NCI-H128 (cell line): ENCODE measurements around the gene GPC3.

Experiments used
- DNase-seq: peaks from one replicate; lab custom pipeline; 2025; ENCODE audit not compliant: unreplicated experiment; lab: John Stamatoyannopoulos, UW

The GPC3 gene

DNA sequence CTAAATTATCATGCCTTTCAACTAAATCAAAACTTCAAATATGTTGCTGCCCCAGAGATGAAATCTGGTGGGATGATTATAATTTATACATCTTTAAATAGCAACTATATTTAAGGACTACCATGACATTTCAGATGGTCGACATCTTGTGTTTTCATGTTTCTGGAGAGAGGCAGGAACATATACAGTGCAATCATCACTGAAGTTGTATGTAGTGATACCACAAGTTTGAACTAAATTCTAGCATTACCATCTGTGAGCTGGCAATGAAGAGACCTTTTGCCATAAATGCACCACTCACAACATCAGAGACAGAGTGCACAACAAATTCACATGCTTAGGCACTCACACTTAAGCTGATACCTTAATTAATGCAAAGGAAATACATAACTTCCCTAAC lies 373.7 kb downstream of the GPC3 start:
- no peak for DNase-seq

DNA sequence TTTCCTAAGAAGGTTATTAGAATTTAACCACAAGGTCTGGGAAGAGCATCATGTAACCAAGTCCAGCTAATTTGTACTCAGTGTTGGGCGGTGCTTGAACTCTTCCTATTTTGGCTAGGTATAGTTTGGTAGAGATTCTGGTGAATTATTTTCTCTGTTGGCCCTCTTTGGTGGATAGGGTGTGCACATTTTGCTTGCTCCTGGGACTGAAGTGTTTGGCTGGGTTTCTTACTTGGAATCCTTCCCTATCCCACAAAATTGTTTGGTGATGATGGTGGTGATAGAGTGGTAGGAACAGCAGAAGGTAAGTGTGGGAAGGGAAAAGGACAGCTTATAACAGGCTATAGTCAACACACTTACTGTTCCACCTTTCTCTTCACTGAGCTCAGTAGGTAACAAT lies 375.3 kb downstream of the GPC3 start:
- DNase-seq: no peak

DNA sequence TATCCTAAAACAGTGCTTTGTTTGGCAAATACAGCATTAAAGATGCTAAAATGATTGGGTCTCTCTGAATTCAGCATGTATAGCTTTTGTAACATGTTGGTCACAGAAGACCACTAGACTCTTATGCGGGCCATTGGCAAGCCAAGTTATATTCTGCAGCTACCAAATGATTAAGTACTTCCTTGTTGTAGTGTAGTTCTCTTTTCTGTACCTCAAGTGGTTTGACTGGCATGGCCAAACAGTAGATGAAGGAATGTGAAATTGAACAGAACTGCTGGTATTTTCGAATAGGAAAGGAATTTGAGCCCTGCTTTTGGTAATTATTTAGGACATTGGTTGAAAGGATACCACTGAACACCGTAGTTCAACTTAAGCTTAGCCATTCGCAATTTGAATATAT lies 376.2 kb downstream of the GPC3 start:
- DNase-seq: no peak

DNA sequence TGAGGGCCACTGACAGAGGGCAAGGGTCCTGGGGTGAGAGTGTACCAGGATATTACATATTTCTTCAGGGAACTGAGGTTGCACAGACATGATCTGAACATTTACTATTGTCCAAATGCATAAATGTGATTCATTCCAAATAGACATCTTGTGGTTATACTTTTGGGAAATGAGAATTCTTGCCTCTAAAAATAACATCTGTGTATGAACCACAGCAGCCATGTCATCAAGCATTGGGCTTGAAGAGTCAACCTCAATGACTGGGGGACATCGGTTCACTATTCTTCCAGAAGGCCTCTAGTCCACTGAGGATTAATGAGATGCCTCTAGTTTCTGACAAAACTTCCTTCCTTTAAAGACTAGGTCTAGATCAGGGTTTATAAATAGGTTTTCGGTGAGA lies 377.0 kb downstream of the GPC3 start:
- DNase-seq: no peak

DNA sequence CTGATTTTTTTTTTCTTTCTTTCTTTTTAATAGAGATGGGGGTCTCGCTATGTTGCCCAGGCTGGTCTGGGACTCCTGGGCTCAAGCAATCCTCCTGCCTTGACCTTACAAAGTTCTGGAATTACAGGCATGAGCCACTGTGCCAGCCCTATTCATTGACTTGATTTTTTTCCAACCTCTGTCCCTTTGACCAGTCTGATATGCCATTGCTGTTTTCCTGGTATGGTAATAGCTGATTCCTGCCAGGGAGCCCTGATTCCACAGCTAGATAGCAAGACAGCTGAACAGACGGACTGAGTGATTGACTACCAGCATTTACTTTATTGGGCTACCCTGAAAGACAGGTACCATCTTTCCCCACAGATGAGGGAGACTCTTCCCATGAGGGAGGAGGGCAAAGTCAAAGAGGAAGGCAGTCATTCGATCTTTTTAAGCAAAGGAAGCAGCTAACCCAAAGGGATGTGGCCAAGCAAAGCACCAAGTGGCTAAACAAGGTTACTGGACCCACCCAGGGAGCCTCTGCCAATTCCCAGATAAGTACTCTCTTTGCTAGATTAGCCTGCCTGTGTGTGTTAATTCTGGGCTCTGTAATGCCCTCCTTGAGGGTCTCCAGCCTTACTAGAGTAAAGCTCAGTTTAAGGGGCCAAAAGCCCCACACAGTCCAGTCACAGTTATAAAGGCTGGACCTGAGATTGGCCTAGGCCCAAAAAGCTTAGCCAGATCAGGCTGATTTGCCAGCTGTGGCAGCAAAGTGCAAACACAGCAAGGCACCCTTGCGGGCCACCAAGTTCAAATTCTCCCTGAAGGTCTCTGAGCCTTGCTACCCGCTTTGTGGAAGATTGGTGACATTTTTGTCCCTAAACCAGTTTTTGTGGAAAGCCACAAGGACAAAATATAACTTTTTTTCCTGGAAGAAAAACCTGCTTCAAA lies 377.7 kb downstream of the GPC3 start:
- DNase-seq: no peak

DNA sequence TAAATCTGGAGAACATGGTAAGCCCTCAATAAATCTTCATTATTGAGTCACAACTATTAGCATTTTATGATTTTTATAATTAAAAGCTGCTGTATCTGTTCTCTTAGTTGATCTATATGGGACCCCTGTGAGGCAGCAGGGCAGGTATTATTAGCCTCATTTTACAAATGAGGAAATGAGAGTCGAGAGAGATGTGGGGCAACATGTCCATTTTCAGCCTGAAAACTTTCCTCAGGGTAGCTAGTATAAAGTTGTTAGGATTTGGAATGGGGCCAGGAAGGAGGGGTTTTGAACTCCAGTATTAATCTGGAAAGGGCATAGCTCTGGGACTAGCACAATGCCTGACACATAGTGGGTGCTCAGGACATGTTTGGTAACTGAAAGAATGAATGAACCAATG lies 378.4 kb downstream of the GPC3 start:
- DNase-seq: no peak

DNA sequence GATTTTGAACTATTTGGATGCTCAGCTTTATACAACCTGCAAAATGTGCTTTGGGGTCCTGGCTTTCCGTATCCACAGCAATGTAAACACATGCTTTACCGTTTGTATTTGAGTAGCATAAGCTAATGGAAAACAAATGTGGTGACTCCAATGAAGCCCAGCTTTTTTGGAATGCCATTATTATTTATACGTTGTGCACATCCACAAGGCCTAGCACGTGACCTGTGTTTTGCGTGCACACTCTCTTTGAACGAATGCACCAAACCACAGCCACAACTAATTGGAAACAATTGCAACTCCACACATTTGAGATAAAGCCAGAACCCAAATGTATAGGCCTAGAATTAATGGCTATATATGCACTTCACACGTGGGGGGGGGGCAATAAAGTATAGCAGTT lies 380.6 kb downstream of the GPC3 start:
- DNase-seq: no peak

DNA sequence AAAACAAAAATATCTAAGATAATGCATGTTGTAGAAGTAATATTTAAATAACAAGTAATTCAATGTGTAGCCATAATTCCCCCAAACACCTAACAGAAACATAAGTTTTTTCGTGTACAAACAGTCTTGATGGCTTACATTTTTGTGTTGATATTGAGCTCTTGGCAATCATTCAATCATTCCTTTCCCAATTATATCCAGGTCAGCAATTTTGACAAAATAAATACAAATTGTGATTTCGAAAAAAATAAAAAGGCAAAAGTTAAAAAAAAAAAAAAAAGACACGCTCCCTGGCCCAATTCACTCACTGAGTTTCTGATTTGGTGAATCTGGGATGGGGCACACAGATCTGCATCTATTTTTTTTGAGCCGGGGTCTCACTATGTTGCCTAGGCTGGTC lies 382.5 kb downstream of the GPC3 start:
- no peak for DNase-seq

DNA sequence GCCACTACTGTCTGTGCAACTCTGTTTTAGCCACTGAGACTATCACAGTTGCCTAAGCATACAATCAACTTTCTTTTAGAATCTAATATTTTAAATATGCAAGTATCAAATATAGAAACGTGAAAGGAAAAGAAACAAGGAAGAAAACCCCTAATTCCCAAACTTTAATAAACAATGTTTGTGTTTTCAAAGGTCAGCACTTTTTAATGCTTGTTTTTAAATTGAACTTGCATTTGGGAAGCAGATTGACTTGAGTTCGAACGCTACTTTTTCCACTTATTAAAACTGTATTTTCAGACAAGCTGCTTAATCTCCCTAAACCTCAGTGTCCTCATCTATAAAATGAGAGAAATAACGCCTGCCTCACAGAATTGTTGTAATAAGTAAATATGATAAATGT lies 384.3 kb downstream of the GPC3 start:
- DNase-seq: no peak

DNA sequence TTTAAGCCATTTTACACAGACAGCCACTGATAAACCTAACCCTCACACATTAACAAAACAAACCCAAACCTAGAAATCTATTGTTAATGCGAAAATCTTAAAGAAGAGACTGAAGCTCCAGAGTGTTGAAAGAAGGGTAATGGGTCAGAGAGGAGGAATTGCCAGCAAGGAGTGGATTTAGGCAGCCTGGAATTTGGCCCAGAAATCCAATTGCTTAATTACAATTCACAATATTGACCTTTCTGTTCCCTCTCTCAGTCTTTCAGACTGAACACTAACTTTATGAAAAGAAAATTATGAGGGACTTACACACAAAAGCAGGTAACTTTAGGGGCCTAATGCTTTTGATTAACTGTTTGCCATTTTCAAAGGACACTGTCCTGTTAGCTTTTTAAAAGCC lies 384.9 kb downstream of the GPC3 start:
- DNase-seq: no peak

DNA sequence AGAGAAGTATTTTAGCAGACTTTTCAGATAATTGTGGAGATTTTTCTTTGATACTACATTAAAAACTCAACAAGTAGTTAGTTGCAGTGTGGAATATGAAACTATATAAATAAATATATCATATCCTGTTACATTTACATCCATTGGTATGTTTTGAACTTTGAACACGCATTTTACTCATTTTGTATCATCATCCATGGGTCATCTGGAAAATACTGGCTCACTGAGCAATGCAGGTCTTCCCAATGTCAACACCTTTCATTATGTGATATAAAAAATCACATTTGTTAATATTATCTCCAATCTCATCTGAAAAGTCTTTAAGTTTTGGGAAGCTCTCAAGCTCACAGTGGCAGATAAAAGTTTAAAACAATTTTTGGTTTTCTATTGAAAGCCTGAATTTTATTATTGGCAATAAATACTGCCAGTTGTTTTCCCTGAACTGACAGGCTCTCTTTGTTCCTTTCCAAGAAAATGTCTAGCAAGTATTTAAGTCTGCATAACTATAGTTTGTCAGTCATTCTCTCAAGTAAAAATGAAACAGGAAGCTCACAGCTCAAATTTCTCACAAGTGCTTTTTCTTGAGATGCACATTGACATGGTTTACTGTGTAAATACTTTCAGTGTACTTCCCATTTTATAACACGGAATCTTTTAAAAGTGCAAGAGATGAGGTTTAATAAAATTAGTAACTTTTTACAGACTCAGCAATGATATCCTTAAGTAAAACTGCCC lies 386.6 kb downstream of the GPC3 start:
- no peak for DNase-seq

DNA sequence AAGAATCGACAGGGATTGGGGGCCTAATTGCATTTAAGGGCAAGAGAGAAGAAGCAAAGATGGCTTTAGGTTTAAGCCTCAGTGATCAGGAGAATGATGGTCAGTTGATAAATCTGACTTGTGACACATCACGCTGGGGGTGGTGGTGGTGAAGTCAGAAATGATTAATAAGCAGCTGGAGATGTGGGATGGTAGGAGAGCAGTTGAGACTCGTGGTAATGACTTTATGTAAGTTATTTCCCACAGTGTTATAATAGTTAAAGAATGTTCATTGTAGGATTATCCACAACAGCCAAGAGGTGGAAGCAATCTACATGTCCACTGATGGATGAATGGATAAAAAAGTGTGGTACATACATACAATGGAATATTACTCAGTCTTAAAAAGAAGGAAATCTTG lies 391.2 kb downstream of the GPC3 start:
- DNase-seq: no peak

DNA sequence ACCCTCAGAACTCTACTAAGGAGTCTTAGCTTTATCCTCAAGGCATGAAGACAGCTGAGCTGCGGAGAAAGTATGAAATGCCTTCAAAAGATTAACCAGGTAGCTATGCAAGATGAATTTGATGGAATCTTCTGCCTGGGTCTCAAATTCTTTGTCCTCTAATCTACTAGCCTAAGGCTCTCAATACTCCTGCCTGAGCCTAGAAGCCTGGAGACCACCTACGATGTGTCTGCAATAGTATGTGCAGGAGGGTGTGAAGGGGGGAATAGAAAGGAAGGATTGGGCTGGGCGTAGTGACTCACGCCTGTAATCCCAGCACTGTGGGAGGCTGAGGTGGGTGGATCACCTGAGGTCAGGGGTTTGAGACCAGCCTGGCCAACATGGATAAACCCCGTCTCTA lies 391.9 kb downstream of the GPC3 start:
- no peak for DNase-seq

DNA sequence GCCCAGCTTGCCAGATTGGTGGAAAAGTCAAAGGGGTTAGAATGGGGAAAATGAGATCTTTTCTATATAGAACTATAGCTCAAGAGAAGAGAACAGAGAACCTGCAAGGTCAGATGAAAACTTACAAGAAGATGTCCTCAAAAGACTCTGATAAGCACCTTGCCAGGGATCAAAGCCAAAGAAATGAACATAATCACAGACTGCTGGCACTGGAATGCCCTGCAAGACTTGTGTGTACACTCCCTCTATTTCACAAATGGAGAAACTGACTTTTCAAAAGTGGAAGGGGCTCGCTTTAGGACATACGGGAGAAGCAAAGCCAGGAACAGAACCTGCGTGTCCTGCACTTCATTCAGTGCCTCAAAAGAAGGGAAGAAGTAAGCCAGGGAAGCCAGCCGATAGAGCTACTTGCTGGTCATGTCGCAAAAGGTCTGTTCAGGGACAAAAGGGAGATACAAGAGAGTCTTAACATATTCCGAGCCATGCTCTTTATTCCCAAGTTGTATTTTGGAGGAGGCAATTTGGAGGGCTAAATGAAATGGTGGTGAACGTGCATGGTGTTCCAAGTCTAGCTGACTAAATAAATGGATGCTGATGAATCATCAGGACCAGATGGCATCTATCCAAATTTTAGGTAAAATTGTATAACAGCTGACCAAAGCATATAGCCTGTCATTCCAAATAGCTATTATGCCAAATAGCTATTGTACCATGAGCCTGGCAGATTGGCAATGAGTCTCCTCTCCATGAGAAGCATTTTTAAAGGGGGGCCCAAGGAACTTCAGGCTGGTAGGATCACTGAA lies 394.5 kb downstream of the GPC3 start:
- no peak for DNase-seq

DNA sequence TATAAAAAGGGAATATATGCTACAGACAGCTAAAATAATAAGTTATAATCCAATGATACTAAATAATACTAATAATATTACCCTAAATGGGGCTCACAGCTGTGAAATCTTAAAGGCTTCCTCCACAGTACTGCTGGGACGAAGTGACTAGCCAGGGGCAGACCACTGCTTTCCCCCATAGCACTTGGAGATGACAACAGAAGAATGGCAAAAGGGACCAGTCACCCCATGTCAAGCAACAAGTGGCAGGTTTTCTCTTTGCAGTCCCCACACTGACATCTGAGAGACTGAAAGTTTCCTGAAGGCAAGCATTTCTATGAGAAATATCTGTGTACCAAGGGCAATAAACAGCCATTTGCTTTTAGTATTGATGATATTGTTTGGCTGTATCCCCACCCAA lies 396.6 kb downstream of the GPC3 start:
- no peak for DNase-seq

DNA sequence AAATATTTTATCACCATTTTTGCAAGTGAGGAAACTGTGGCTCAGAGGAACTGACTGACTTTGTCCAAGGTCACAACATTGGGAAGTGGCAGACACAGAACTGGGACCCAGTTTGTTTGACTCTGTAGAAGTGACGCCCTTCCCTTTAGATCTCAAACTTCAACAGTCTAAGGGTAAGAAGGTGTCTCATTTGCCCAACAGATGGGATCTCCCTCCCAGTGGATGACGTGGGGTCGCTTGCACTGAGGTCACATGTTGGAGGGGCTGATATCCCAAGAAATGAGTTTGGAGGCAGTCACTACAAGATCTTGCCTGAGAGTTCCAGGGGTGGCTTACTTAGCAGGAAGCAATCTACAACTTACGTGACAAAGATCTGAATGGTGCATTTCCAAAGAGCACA lies 397.6 kb downstream of the GPC3 start:
- DNase-seq: no peak

DNA sequence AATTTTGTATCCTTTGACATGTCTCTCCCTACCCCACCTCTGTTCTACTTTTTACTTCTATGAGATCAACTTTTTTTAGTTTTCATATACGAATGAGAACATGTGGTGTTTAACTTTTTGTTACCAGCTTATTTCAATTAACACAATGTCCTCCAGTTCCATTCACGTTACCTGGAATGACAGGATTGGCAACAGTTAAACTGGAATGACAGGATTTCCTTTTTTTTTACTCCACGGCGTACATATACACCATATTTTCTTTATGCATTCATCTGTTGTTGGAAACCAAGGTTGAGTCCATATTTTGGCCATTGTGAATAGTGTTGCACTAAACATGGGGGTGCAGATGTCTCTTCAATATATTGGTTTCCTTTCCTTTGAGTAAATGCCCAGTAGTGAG lies 398.3 kb downstream of the GPC3 start:
- no peak for DNase-seq

DNA sequence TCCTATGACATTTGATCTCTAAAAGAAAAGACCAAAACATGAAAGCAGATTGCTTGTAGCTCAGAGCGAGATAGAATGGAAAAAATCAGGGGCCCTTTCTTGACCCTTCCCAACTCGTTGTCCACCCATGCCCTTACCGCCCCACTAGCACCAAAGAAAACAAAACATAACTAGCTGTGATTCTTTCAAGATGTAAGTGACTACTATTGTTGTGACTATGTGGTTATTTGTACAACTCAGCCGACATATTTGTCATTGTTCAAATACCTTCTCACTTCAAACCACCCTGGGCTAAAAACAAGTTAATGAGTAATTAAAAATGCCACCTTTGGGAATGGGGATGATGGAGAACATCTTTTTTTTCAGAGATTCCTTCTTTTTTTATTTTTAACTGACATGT lies 399.0 kb downstream of the GPC3 start:
- DNase-seq: no peak

DNA sequence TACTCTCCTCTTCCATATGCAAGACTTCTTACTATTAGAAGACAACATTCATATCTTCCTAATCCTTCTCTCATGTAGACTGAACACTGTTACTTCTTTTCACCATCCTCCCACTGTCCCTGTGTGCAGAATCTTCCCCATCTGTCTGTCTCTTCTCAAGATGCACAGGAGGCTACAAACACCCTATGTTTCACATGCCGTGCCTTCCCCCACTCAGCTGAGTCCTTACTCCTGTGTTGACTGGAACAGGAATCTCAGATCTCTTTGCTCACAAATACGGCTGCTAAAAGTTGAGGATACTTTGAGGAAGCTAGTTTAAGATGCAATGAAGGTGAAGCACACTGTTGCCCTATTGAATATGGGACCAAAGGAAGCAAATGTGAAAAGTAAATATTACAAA lies 401.6 kb downstream of the GPC3 start:
- no peak for DNase-seq

DNA sequence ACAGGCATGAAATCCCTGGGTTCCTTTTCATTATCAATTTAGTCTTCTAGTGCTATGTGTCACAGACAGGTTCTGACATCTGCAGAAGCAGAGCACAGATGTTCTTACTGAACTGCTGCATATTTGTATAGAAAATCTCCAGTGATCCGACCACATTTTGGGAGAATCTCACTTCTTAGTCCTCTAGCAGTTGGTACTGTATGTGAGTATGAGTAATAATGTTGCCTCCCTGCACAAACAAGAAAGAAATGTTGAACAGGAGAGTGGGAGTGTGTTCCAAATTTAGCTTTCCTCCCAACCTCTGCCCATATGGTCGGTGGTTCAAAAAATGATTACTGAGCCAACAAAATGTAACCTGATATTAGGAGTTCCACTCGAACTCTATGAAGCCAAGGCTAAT lies 404.8 kb downstream of the GPC3 start:
- DNase-seq: no peak

DNA sequence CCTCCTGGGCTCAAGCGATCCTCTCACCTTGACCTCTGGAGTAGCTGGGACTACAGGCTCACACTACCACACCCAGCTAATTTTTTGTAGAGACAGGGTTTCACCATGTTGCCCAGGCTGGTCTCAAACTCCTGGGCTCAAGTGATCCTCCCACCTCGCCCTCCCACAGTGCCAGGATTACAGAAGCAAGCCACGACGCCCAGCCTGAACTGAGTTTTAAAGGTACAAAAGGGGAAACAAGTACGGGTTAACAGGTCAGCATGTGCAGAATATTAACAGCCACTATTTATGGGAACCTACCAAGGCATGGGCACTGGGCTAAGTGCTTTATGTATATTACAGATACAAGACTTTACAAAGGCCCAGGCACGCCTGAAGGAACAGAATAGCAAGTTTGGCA lies 405.8 kb downstream of the GPC3 start:
- no peak for DNase-seq

DNA sequence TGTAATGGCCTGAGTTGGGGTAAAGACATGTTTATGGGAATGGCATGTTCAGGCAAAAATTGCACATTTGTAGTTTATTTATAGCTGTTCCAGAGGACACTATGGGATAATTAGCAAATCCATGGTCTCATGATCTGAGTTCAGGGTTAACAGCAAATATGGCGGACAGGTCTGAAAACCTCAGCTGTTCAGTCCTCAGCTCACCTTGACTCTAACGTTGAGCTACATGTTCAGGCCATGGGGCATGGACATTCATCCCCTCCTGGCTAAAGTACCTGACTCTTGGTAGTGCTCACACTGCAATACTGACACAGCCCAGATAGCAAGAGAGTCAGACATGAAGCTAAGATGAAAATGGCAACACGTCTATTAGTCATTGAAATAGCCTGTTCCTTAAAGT lies 408.5 kb downstream of the GPC3 start:
- no peak for DNase-seq
